GM21619 (cell line): Measurements from ENCODE around the gene LYPD6B.

ENCODE experiments used
- ATAC-seq: cut with Tn5 transposase; IDR thresholded peaks from one replicate; pipeline ENCODE4 v1.9.1; 2021; ENCODE audit not compliant: unreplicated experiment

Gene LYPD6B

GRCh38 chr2:149259136-149259535 is 220.6 kb downstream of the LYPD6B start:
- ATAC-seq: no peak

GRCh38 chr2:149261692-149262091 is 223.2 kb downstream of the LYPD6B start:
- no peak for ATAC-seq
